ENCODE measurements around the gene ALLC.

DNA sequence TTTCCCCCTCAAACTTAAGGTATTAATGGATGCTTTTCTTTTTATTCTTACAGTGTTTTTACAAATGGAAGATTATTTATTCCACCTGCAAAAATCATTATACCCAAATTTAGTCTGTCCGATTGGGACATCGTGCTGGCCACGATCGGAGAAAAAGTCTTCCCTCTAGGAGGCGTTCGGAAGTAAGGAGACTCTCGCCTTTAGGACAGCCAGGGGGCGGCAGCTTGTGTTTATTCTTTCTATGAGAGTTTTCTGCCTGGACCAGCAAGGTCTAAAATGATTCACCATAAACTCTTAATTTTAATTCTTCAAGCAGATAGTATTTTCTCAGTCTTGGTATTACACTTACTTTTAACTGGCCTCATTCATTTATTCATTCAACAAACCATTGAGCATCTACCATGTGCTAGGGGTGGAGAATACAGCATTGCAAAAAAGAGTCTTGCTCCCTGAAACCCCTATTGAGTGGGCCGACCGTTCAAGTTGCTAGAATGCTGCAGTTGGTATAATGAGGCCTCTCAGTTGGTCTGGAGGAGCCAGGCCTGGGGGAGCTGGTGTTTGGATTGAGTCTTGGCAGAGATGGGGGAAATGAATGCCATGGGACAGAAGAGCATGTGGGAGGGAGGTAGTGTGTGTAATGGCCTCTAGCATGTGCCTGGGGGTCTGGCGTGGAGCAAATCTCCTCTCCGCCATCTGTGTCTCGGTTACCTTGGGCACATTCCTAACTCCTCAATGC is 84.0 kb downstream of the ALLC start:
- TF ChIP-seq CTCF (IDR thresholded peaks at IDR 0.05) (no peak), POLR2A (IDR thresholded peaks at IDR 0.05) (no peak)

All from prostate gland (tissue), 2 donors.